GM21367 (cell line): ENCODE results near the gene ADD2.

Source experiments
- ATAC-seq: cut with Tn5 transposase; IDR thresholded peaks from one replicate; pipeline ENCODE4 v1.9.1; 2021; ENCODE audit not compliant: unreplicated experiment

The ADD2 gene

DNA sequence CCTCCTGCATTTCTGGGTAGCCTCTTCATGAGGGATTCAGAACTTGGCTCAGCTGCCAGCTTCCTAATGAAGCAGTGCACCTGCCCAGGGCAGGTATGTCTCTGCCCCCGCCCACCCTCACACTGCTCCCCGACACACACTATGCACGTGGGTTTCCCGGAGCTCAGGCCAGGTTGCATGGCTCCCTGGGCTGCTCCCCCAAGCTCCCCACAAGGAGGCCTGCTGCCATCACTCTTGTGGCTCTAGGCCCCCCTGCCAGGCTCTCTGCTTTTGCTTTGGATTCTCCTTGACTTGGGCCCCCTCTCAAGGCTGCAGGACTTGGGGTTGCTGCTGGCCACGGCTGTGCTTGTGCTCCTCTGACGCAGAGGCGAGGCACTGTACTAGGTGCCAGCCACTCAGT lies 43.6 kb downstream of the ADD2 start:
- no peak for ATAC-seq

DNA sequence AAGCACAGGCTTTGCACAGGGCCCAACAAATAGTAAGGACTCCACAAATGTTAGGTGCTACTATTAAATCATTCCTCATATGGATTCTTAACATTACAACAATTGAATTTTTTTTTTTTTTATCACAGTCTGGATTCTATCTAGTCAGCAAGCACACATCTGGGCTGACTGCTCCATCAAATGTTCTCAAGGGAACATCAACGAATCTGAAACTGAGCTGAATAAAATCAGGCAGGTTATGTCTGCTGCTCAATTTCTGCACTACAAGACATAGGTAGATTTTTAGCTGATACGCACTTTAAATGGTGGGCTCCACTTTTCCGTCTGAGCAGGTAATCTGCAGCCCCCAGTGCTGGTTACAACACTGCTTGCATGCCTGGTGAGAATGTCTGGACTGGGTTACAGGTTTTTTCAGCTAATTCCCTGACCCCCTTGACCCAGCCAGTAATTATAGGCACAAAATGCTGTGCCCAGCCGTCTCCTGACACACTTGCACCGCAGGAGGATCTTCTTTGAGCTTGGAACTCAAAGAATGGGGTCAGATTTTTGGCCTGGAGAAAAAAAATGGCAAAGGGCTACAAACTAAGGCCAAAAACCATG lies 44.6 kb downstream of the ADD2 start:
- no peak for ATAC-seq

DNA sequence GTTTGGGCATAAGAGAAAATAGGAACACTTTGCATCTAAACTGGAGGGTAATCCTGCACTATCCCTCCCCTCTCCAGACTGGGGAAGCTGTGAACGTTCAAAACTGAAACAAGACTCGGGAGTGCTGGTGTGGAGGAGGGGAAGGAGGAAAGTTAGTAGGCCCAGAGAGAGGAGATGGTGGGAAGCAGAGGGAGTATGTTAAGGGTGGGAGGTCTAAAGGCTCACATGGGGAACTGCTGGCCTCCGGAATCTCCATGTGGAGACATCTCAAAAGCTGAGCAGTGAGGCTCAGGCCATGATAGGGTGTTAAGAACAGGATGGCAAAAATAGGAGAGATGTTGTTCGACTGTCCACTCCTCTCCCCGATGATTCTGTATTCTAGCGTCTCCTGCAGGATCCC lies 47.9 kb downstream of the ADD2 start:
- no peak for ATAC-seq

DNA sequence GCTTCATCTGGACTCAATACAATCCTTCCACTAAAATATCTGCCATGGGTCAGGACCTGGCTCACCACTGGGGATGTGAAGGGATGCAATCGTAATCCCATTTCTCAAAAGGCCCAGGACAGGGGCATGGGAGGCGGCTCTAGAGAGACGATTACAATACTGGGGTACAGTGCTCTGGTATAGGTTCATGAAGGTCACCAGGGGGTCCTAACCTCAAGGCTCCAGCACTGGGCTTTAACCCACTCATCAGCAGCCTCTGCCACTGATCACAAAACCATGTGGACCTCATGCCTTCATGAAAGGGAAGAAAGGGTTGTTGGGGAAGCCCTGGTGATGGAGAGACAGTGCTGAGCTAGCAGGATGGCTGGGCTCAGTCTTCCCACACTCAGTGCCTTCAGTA lies 48.8 kb downstream of the ADD2 start:
- ATAC-seq, result no peak

DNA sequence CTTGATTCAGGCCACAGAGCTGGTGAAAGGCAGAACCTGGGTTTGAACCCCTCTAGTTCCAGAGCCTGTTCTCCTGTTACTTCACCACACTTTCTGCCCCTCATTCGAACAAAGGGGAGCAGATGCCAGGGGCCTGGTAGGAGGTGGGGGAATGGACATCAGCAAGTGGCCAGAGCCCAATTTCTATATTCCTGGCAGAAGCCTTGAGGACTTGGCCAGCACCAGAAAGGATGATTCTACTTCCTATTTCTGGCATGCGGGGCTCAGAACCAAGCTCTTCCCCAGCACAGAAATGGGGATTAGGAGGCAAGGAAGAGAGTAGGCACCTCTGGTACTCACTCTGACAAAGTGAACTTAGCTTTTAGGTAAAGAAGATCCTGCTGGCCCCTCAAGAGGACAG lies 49.3 kb downstream of the ADD2 start:
- no peak for ATAC-seq

DNA sequence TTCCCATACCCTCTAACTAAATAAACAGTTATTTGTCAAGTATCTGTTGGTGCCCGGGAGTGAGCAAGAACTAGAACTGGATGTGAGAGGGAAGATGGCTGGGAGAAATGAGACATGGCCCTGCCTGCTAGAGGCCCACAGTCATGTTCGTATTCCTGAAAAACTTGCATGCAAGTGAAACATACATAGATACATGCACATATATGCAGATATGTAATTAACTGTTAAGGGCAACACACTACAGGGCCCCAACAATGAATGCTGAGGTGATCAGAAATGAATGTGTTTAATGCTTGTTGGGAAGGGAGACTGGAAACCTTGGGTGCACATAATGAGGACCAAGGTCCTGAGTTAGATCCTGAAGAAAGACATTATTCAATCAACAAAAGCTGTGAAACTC lies 49.8 kb downstream of the ADD2 start:
- no peak for ATAC-seq

DNA sequence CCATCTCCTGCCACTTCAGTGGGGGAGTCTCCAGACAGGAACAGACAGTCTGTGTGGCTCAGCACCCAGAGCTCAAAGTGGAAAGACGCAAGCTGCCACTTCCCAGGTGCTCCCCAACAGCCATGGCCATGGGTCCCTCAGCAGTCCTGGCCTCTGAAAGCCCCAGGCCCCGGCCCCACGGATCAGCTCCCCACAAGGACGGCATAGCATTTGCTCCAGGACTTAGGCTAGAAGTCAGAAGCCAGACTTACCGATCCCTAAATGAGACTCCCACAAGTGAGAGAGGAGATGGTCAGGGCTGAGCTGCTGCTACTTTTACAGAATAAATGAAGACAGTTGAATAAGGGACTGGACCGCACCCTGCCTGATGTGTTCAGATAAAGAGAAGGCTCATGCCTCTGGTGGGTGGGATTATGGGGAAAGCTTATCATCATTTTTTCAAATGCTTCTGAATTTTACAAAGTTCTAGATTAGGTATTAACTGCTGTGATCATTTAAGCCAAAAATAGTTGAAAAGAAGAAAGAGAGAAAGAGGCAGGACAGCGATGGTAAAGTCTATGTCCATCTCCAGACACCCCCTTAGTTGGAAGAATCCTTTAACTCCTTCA lies 50.5 kb downstream of the ADD2 start:
- no peak for ATAC-seq

DNA sequence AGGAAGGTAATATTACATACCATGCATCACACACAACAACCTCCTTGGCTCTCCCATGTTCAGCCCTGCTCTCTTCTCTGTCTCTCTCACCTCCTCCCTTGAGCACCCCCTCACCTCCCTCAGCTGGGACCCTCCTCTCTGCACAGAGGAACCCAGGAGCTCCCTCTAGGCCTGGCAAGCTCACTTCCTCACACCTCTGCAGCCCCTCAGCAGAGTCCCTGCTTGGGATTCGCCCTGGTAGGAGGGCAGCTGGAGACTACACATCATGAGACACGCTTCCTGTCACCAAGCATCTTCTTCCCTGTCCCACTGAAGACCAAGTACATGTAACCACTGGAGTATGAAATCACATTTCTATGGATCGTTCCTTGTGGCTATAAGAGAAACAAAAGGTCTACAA lies 51.0 kb downstream of the ADD2 start:
- ATAC-seq, result no peak

DNA sequence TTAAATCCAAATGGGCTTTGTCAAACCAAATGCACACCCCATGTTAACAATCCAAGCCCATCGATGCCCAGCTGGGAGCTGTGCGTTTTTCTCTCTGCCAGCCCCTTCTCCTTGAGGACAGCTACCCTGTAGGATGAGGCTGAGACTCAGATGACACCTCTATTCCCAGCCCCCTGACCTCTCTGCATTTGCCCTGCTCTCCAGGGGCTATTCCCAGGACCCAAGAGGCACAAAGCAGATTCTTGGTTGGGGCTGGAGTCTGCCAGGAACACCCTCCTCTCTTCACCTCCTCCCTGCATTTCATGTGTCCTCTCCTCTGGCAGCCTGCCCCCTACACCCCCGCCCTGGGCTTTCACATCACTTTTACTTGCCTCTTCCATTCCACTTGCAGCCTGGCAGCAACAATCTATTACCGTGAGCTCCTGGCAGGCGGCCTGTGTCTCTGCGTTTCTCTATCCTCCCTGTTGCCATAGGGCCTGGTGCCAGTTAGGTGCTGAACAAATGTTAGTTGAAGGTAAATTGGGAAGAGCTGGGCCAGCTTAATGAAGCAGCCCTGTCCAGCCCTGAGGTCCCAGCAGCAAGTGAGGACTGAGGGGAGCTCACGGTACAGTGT lies 51.8 kb downstream of the ADD2 start:
- ATAC-seq, result no peak

DNA sequence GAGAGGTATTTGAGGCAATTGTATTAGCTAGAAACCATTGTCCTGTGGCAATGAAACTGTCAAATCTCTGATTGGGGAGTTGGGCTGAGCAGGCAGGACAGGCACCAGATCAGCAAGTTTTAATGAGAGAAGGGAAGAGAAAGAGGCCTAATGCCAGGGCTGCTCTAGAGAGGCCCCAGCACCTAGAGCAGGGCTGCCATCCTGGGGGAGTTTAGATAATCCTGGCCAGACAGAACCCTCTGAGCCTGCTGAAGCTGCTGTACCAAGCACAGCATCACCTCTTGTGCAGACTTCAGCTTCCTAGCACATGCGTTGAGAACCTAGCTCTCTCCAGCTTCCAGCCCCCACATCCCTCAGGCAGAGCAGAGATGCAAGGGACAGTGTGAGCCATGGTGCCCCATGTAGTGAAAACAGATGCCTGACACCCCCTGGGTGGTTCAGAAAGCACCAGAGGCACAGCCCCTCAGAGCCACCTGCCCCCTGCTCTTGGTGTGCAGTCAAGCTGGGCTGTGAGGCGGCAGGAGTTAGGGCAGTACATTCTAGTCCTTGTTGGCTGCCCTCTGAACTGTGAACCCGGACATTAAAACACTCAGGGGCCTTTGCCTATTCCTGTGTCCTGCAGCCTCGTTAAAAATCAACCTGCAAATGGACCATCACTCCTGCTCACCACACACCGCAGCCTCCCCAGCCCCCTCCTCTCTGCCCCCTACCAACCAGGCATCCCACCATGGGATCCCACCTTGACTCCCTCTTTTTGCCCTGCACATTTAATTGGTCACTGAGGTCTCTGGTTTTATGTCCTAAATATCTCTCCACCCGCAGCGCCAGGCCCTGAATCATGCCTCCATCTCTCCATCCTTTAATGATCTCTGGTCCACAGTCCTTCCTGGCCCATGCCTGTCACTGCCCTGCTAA lies 52.7 kb downstream of the ADD2 start:
- ATAC-seq, result no peak

DNA sequence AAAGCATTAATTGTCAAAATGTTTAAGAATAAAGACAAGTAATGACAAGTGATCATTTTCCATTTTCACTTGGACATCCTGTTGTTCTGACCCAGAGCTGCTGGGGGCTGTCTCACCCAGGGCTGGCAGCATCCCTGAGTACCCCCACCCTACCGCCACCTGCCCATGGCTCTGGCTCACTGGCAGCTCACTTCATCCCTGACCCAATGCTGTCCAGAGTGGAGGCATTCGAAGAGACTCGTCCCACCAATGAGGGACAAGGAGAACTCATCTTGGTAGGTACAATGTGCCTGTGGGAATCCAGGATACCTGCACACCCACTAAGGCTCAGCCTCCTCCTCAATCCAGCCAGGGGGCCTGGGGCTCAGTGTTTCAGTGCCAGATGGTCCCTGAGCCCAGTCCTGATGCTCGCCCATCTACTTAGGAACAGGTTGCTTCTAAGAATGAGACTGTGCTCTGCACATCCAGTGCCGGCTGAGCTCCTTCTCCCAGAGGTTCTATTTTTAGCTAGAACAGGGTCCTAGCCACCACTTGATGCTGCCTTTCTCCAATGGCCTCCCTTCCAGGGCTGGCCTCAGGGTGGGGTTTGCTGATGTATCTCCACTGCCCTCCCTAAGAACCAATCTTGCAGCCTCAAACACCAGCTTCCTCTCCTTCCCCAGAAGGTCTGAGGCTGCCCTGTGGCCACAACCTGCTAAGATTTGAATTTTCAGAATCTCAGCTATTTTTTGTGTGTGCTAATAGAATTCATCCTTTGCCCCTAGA lies 53.7 kb downstream of the ADD2 start:
- ATAC-seq, result no peak

DNA sequence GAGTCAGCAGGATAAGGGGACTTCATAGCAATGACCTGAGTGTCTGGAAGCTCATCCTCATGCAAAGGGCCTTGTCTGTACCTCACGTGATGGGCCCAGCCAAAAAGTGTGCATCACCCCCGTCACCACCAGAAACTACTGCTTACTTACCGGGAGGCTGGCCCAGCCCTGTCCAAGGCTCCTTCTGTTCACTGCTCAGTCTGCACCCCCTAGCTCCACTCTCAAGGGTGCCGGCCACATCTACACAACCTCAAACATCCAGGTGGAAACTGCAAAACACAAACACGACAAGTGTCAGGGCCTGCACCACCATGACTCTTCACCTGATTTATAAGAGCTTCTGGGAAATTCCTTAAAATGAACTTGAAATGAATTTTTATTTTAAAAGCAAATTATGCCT lies 55.1 kb downstream of the ADD2 start:
- ATAC-seq, result no peak

DNA sequence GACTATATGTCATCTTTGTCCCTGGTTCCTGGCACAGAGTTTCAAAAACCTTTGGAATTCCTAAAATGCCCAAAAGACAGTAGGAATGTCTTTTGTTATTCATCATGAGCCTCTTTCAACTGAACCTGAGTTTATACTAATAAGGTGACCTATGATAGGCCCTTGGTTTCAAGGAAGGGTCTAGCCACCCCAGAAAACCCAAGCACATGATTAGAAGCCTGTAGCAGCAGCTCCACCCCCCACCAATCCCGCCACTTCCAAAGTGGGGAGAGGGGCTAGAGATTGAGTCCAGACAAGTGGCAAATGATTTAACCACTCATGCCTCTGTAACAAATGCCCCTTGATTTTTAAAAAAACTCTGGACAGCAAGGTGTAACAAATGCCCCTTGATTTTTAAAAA lies 56.8 kb downstream of the ADD2 start:
- no peak for ATAC-seq

DNA sequence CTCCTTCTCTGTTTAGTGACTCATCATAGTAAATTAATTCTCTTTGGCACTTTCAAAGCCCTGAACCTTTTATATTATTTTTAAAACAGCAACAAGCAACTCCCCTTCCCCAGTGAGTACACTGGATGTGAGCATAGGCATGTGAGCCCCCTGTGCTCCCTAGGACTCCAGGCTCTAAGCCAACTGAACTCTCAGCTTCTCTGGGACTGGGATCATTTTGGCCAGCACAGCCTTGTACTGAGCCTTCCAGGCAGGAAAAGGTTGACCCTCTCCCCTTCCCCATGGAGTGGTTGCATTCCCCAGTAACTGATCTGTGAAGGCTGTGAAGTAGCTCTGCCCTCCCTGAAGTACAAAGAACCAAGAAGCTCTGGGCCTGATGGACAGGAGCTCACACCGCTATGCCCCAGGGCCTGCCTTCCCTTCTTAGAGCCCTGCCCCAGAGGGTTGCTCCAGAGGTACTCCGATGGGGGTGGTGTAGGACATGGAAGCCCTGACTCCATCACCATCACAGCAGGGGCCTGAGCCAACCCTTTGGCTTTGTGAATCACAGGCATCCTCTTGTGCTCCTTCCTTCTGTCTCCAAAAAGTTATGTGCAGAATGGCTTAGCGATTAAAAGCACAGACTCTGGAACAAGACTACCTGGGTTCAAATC lies 57.8 kb downstream of the ADD2 start:
- no peak for ATAC-seq

DNA sequence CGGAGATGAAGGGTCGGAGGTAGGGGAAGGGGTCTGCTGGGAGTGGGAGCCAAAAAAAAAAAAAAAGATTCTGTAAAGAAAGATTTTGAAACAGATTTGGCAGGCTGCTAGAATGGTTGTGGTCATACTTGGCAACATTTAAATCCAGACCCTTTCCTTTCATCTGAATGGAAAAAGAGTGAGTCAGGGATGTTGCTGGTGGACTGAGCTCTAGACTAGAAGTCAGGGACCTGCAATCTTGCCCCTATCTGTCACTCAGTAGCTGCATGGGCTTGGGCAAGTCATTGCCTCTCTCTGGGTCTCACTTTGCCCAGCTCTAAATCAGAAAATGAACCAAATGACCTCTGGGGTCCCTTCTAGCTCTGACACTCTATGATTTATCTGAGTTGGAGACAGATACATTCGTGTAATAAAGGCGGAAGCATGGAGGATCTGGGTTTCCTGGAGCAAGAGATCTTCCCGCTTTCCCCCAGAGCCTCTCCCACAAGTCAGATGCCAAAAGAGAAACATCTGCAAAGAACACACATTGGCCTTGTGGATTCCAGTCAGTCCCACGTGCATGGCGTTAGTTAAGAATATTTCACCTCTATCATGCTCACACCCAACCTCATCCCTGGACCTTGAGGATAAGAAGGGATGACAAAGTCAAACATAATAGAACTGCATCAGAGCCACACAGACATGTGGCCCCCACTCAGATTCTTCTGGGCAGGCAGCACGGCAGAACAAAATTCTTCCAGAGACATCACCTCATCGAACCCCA lies 58.5 kb downstream of the ADD2 start:
- ATAC-seq, result no peak

DNA sequence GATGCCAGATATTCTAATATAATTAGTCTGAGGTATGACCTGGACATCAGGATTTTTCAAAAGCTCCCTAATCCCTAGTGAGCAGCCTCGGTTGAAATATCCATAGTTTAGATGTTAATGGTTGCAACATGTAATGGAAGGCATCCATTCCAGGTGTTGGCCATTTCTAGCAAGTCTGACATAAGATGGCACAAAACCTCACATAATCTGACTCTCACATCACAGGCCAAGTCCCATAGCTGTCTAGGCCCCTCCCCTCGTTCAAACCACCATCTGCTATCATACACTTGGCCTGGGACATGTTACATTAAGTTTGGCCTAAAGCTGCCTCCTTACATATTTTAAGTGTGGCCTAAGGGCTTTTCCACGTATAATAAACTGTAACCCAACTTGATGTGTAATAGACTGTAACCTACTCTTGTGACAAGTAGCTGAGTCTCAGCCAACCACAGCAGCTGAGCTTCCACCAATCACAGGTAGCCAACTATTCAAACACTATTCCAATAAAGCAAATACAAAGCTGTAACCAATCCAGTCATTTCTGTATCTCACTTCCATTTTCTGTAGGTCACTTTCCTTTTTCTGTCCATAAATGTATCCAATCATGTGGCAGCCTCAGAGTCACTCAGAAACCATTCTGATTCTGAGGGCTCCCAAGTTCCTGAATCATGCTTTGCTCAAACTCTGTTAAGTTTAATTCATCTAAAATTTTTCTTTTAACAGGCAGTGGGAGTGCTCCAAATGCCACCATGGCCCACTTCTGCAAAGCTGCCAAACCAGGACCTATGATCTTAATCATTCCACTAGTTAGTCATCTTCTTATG lies 59.4 kb downstream of the ADD2 start:
- ATAC-seq, result no peak

DNA sequence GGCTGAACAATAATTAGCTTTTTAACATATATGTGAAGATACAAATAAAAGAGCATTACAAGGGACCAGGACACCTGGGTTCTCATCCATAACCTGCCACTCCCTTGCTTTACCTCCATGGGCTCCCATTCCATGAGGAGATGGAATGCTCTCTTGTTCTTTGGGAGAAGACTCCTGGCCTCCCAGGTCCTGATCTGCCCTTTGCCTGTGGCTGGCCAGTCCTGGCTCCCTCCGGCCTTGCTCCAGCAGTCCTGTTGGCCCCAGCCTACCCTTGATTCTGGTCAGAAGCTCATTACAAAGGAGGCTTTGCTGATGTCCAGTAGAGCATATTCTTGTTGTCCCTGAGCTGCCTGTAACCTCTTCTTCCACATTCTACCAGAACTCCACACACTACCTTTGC lies 60.3 kb downstream of the ADD2 start:
- no peak for ATAC-seq

DNA sequence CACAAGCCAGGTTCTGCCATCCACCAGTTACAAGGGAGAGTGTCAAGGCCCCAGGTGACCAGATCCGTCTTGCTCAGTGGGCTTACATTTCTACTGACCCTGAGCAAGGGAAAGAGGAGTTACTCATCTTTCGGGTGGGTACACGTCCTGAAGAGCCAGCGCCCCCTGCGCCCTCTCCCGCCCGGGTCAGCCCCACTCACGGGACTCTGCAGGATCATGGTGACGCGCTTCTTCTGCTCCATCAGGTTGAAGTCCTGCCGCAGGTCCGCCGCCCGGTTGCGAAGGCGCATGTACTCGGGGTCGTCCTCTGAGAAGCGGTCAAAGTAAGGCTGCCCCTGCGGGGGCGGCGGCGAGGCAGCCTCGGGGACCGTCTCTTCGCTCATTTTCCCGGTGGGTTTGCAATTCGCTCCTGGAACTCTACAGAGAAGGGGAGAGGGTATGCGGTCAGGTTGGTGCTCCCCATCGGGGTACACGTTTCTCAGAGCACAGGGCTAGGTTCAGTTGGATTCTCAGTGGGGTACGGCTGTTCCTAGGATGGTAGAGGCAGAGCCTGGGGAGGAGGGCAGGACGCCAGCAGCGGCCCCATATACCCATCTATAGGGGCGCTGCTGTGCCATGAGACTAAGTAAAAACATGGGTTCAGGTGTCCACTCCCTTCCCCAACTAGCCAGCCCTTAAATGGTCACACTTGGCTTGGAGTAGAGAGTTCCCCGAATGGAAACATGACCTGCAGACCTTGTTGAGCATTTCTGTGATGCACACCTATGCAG lies 61.8 kb downstream of the ADD2 start:
- ATAC-seq, result no peak
